ENCODE data around the gene SIL1. TPM values are rescaled to one million over a fixed set of nuclear protein-coding genes. Genes with fewer than 3 reads are reported as not detected.

The SIL1 gene
- total and polyA plus RNA-seq, 2 of the 4 experiments (the other 2 are of a cell fraction) = 56.1 to 66.0 TPM

DNA sequence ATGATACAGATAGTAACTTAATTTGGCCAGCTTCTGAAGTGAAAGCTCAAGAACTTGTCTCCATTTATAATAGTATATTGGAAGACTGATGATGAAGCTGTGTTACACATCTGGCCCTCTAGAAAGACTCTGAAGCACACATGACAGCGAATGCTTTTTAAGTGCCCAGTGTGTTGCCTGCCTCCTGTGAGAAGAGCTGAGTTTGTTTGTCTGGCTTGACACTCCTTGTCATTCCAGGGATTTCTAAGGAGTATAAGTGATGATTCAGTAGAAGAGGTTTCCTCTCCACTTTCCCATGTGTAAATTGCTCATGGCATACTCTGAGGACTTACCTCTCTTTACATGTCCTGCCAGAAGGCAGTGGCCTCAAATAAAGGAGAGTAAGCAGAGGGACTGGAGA lies 292.6 kb downstream of the SIL1 start:
- H3K9ac ChIP-seq (ENCODE audit: low read depth, low read length) = no peak overlapping the region
- POLR2A ChIA-PET (ENCODE audit: unreplicated experiment) = no interaction called here

More for the DNA sequence above, 292.6 kb downstream of the SIL1 start:
- no peak overlapping the region for H2BK5ac ChIP-seq (ENCODE audit: low read depth, low read length, poor library complexity, severe bottlenecking)
- no peak overlapping the region for H3K4me2 ChIP-seq (ENCODE audit: low read depth, low read length)
- ATAC-seq (ENCODE audit: low read depth) (peak; percentile 82), DNase-seq (peak; percentile 81)
- no peak overlapping the region for H3K23ac ChIP-seq (ENCODE audit: low read depth, low read length)
- H3K9me1 ChIP-seq (ENCODE audit: insufficient read depth, low read length) = peaks cover 21% of the 10 kb centered on the region
- H3K56ac ChIP-seq (ENCODE audit: extremely low read depth, insufficient read depth, low read length) = no peak overlapping the region
- H4K91ac ChIP-seq (ENCODE audit: insufficient read depth, low read depth, low read length) = no peak overlapping the region
- H2BK15ac ChIP-seq (ENCODE audit: low read depth, low read length) = no peak overlapping the region
- no TSS peak for BruUV-seq (replicated peaks)
- H3K4me1 ChIP-seq (ENCODE audit: control insufficient read depth, insufficient read depth, low read length) = peaks cover 18% of the 10 kb centered on the region
- H4K8ac ChIP-seq (ENCODE audit: low read depth in 2 of 2, low read length in 2 of 2) = no peak overlapping the region
- peaks cover 2% of the 10 kb centered on the region for H3K9me3 ChIP-seq (ENCODE audit: control insufficient read depth, insufficient read depth, low read length)
- H3K27ac ChIP-seq (ENCODE audit: insufficient read depth, low read length) = no peak overlapping the region
- H4K5ac ChIP-seq (ENCODE audit: low read depth, low read length) = no peak overlapping the region
- in situ Hi-C loops (cut with MboI; ENCODE audit: low sequenced_read_pairs) = no loop called here
- peak overlapping the region; percentile 51; the same call in 1 of the 2 replicates for H2BK120ac ChIP-seq (ENCODE audit: low read depth, low read length)
- no peak overlapping the region for H3K4me3 ChIP-seq (ENCODE audit: insufficient read depth, low read depth, low read length)
- intact Hi-C loops (cut with micrococcal nuclease) = no loop called here
- no peak overlapping the region for H3K18ac ChIP-seq (ENCODE audit: low read depth, low read length)
- peaks cover 33 to 83% of the 10 kb centered on the region in 2 experiments for H3K79me1 ChIP-seq (ENCODE audit: low read depth in 1 of 2, low read length in 2 of 2)
- peaks cover 36% of the 10 kb centered on the region for H3K36me3 ChIP-seq (ENCODE audit: control insufficient read depth, insufficient read depth, low read length)
- no peak overlapping the region for H3K14ac ChIP-seq (replicated peaks; ENCODE audit: low read depth, low read length)
- H4K20me1 ChIP-seq (ENCODE audit: insufficient read depth, low read length) = peaks cover 11% of the 10 kb centered on the region; the same call in 1 of the 2 replicates
- TF ChIP-seq CHD1 (IDR thresholded peaks at IDR 0.05; ENCODE audit: low read depth, low read length) (no peak), MAZ (IDR thresholded peaks at IDR 0.05; ENCODE audit: borderline replicate concordance, low read depth, low read length) (no peak), CEBPB (IDR thresholded peaks at IDR 0.05; ENCODE audit: low read depth, low read length) (no peak), RFX5 (IDR thresholded peaks at IDR 0.05; ENCODE audit: low read depth, low read length) (no peak), BHLHE40 (IDR thresholded peaks at IDR 0.05; ENCODE audit: low read depth, low read length) (no peak), RAD21 (IDR thresholded peaks at IDR 0.05; ENCODE audit: low read length) (no peak), RCOR1 (IDR thresholded peaks at IDR 0.05; ENCODE audit: insufficient replicate concordance, low read length) (no peak), POLR2A (IDR thresholded peaks at IDR 0.05; ENCODE audit: low read depth, low read length) (no peak), FOS (IDR thresholded peaks at IDR 0.05; ENCODE audit: low read depth, low read length) (no peak), NFE2L2 (IDR thresholded peaks at IDR 0.05; ENCODE audit: low read depth, low read length) (no peak), MAFK (IDR thresholded peaks at IDR 0.05; ENCODE audit: low read depth, low read length) (0 out of 2 replicates have a peak, but pooled peaks have one; percentile 18), MXI1 (IDR thresholded peaks at IDR 0.05; ENCODE audit: borderline replicate concordance, low read depth, low read length) (0 out of 2 replicates have a peak, but pooled peaks have one; percentile 20), SMC3 (IDR thresholded peaks at IDR 0.05; ENCODE audit: low read depth, low read length) (no peak)
- TF ChIP-seq, protein P1, sequence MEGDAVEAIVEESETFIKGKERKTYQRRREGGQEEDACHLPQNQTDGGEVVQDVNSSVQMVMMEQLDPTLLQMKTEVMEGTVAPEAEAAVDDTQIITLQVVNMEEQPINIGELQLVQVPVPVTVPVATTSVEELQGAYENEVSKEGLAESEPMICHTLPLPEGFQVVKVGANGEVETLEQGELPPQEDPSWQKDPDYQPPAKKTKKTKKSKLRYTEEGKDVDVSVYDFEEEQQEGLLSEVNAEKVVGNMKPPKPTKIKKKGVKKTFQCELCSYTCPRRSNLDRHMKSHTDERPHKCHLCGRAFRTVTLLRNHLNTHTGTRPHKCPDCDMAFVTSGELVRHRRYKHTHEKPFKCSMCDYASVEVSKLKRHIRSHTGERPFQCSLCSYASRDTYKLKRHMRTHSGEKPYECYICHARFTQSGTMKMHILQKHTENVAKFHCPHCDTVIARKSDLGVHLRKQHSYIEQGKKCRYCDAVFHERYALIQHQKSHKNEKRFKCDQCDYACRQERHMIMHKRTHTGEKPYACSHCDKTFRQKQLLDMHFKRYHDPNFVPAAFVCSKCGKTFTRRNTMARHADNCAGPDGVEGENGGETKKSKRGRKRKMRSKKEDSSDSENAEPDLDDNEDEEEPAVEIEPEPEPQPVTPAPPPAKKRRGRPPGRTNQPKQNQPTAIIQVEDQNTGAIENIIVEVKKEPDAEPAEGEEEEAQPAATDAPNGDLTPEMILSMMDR (conservative IDR thresholded peaks at IDR 0.05; ENCODE audit: low read depth, low read length) = no peak
- TF ChIP-seq, protein P2, sequence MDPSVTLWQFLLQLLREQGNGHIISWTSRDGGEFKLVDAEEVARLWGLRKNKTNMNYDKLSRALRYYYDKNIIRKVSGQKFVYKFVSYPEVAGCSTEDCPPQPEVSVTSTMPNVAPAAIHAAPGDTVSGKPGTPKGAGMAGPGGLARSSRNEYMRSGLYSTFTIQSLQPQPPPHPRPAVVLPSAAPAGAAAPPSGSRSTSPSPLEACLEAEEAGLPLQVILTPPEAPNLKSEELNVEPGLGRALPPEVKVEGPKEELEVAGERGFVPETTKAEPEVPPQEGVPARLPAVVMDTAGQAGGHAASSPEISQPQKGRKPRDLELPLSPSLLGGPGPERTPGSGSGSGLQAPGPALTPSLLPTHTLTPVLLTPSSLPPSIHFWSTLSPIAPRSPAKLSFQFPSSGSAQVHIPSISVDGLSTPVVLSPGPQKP (IDR thresholded peaks at IDR 0.05; ENCODE audit: borderline replicate concordance, low read depth, low read length) = no peak
- TF ChIP-seq, protein P3, sequence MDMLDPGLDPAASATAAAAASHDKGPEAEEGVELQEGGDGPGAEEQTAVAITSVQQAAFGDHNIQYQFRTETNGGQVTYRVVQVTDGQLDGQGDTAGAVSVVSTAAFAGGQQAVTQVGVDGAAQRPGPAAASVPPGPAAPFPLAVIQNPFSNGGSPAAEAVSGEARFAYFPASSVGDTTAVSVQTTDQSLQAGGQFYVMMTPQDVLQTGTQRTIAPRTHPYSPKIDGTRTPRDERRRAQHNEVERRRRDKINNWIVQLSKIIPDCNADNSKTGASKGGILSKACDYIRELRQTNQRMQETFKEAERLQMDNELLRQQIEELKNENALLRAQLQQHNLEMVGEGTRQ (IDR thresholded peaks at IDR 0.05; ENCODE audit: low read depth, low read length) = no peak
- no peak overlapping the region for H2AK9ac ChIP-seq (replicated peaks; ENCODE audit: low read depth, low read length, poor library complexity)
- no CpG with 5 or more reads among the region's 1 CpG for WGBS, 2 experiments (ENCODE audit: extremely low coverage in 2 of 2, insufficient read length in 1 of 2)
- H2AFZ ChIP-seq (replicated peaks; ENCODE audit: low read length, poor library complexity) = no peak overlapping the region
- dilution Hi-C loops (cut with HindIII; ENCODE audit: low sequenced_read_pairs, unreplicated experiment) = no loop called here
- H3K4ac ChIP-seq (ENCODE audit: low read depth, low read length) = no peak overlapping the region
- no peak overlapping the region for H2AK5ac ChIP-seq (ENCODE audit: low read depth, low read length)
- CTCF ChIA-PET = no interaction called here
- no peak overlapping the region for H2BK20ac ChIP-seq (ENCODE audit: low read depth, low read length)
- no peaks in the 10 kb centered on the region for H3K27me3 ChIP-seq (ENCODE audit: control insufficient read depth, insufficient read depth, low read length)
